IMR-90 (cell line): Measurements from ENCODE around the gene JAKMIP1. TPM values are rescaled to one million over a fixed set of nuclear protein-coding genes. Genes with fewer than 3 reads are reported as not detected.

ENCODE experiments used
- ATAC-seq: fragments of 200-7000 bp; cut with Tn5 transposase; 2 replicates; pipeline ENCODE4 v1.9.1; 2020; ENCODE audit warnings: low read depth, mild to moderate bottlenecking, moderate library complexity
- BruUV-seq: library from RNA; stranded (reverse); fragments of 400-500 nt; replicated peaks from 2 replicates; lab custom pipeline; 2021; lab: Mats Ljungman, UMichigan
- CTCF ChIA-PET: fragments of 300-600 bp; formaldehyde crosslinking; extraction: SDS; loops from one replicate; lab custom pipeline; 2021; ENCODE audit warnings: antibody characterized with exemption; lab: Yijun Ruan, JAX
- POLR2A ChIA-PET: fragments of 300-600 bp; sonication (Branson Sonifier 250); formaldehyde crosslinking; loops from one replicate; lab custom pipeline; 2022; ENCODE audit warnings: antibody characterized with exemption; ENCODE audit not compliant: unreplicated experiment; lab: Charles Lee
- DNase-seq: peaks from one replicate; pipeline ENCODE4 v3.0.0; 2013
- H2AFZ ChIP-seq: replicated peaks from 2 replicates; pipeline ENCODE3; 2013; ENCODE audit warnings: low read length, mild to moderate bottlenecking; ENCODE audit not compliant: poor library complexity
- H2AK5ac ChIP-seq: 2 replicates; pipeline ENCODE4 v1.6.1; 2013; ENCODE audit warnings: low read depth, low read length, inconsistent platforms
- H2AK9ac ChIP-seq: replicated peaks from 2 replicates; pipeline ENCODE3; 2013; ENCODE audit warnings: mild to moderate bottlenecking, low read depth, low read length, moderate library complexity; ENCODE audit not compliant: poor library complexity
- H2BK120ac ChIP-seq: 2 replicates; pipeline ENCODE4 v1.6.1; 2013; ENCODE audit warnings: low read depth, low read length, inconsistent platforms
- H2BK15ac ChIP-seq: 3 replicates; pipeline ENCODE4 v1.6.1; 2013; ENCODE audit warnings: low read depth, low read length, inconsistent platforms
- H2BK20ac ChIP-seq: 2 replicates; pipeline ENCODE4 v1.6.1; 2013; ENCODE audit warnings: low read depth, mild to moderate bottlenecking, inconsistent platforms, low read length, moderate library complexity
- H2BK5ac ChIP-seq: 2 replicates; pipeline ENCODE4 v1.6.1; 2013; ENCODE audit warnings: mild to moderate bottlenecking, low read depth, low read length, inconsistent platforms; ENCODE audit not compliant: poor library complexity, severe bottlenecking
- H3K14ac ChIP-seq: replicated peaks from 2 replicates; pipeline ENCODE4 v1.6.1; 2013; ENCODE audit warnings: low read depth, low read length, inconsistent platforms
- H3K18ac ChIP-seq: 2 replicates; pipeline ENCODE4 v1.6.1; 2013; ENCODE audit warnings: low read depth, low read length, control low read depth
- H3K23ac ChIP-seq: 2 replicates; pipeline ENCODE4 v1.6.1; 2013; ENCODE audit warnings: low read depth, low read length, inconsistent platforms
- H3K27ac ChIP-seq: 2 replicates; pipeline ENCODE4 v1.5.1; 2013; ENCODE audit warnings: mild to moderate bottlenecking, control low read depth, low read length; ENCODE audit not compliant: insufficient read depth
- H3K27me3 ChIP-seq: 2 replicates; pipeline ENCODE4 v1.6.1; 2013; ENCODE audit warnings: low read length; ENCODE audit not compliant: control insufficient read depth, insufficient read depth
- H3K36me3 ChIP-seq: 2 replicates; pipeline ENCODE4 v1.6.1; 2013; ENCODE audit warnings: low read length, mixed read lengths; ENCODE audit not compliant: control insufficient read depth, insufficient read depth
- H3K4ac ChIP-seq: 2 replicates; pipeline ENCODE4 v1.6.1; 2013; ENCODE audit warnings: low read depth, low read length, inconsistent platforms
- H3K4me1 ChIP-seq: 2 replicates; pipeline ENCODE4 v1.6.1; 2013; ENCODE audit warnings: low read length, mixed read lengths; ENCODE audit not compliant: control insufficient read depth, insufficient read depth
- H3K4me2 ChIP-seq: 2 replicates; pipeline ENCODE4 v1.6.1; 2013; ENCODE audit warnings: low read depth, mild to moderate bottlenecking, control low read depth, low read length, moderate library complexity
- H3K4me3 ChIP-seq: 2 replicates; pipeline ENCODE4 v1.5.1; 2013; ENCODE audit warnings: low read depth, mild to moderate bottlenecking, control low read depth, low read length, moderate library complexity; ENCODE audit not compliant: insufficient read depth
- H3K56ac ChIP-seq: 2 replicates; pipeline ENCODE4 v1.6.1; 2013; ENCODE audit warnings: low read length, inconsistent platforms; ENCODE audit not compliant: insufficient read depth; ENCODE audit errors: extremely low read depth
- H3K79me1 ChIP-seq, 2 experiments: 2 replicates each; pipeline ENCODE4 v1.6.1; 2013; ENCODE audit warnings: low read length in 2 of 2, inconsistent platforms in 1 of 2, low read depth in 1 of 2
- H3K9ac ChIP-seq: 2 replicates; pipeline ENCODE4 v1.6.1; 2013; ENCODE audit warnings: low read depth, low read length, control low read depth
- H3K9me1 ChIP-seq: 2 replicates; pipeline ENCODE4 v1.6.1; 2013; ENCODE audit warnings: low read length, inconsistent platforms; ENCODE audit not compliant: insufficient read depth
- H3K9me3 ChIP-seq: 2 replicates; pipeline ENCODE4 v1.6.1; 2013; ENCODE audit warnings: low read length; ENCODE audit not compliant: control insufficient read depth, insufficient read depth
- H4K20me1 ChIP-seq: 2 replicates; pipeline ENCODE4 v1.6.1; 2013; ENCODE audit warnings: low read length, inconsistent platforms; ENCODE audit not compliant: insufficient read depth
- H4K5ac ChIP-seq: 2 replicates; pipeline ENCODE4 v1.6.1; 2013; ENCODE audit warnings: mild to moderate bottlenecking, low read depth, low read length, control low read depth
- H4K8ac ChIP-seq, 2 experiments: 2 replicates each; pipeline ENCODE4 v1.6.1; 2013; ENCODE audit warnings: low read depth in 2 of 2, low read length in 2 of 2, control low read depth in 1 of 2, inconsistent platforms in 1 of 2
- H4K91ac ChIP-seq: 2 replicates; pipeline ENCODE4 v1.6.1; 2013; ENCODE audit warnings: low read depth, low read length, inconsistent platforms; ENCODE audit not compliant: insufficient read depth
- BHLHE40 ChIP-seq: fragments of 150-350 bp; IDR thresholded peaks from 2 replicates; pipeline ENCODE4 v1.6.1; 2016; ENCODE audit warnings: mild to moderate bottlenecking, low read depth, low read length
- CEBPB ChIP-seq: IDR thresholded peaks from 2 replicates; pipeline ENCODE4 v1.6.1; 2012; ENCODE audit warnings: low read depth, low read length, improper control_type of control experiment
- CHD1 ChIP-seq: IDR thresholded peaks from 2 replicates; pipeline ENCODE4 v1.6.1; 2012; ENCODE audit warnings: low read depth, low read length, improper control_type of control experiment
- FOS ChIP-seq: fragments of 150-350 bp; IDR thresholded peaks from 2 replicates; pipeline ENCODE4 v1.6.1; 2016; ENCODE audit warnings: low read depth, low read length
- MAFK ChIP-seq: IDR thresholded peaks from 2 replicates; pipeline ENCODE4 v1.6.1; 2012; ENCODE audit warnings: low read depth, low read length, improper control_type of control experiment
- MXI1 ChIP-seq: IDR thresholded peaks from 2 replicates; pipeline ENCODE4 v1.6.1; 2012; ENCODE audit warnings: low read depth, mild to moderate bottlenecking, low read length, moderate library complexity, borderline replicate concordance
- NFE2L2 ChIP-seq: fragments of 150-350 bp; IDR thresholded peaks from 2 replicates; pipeline ENCODE4 v1.6.1; 2016; ENCODE audit warnings: low read depth, mild to moderate bottlenecking, low read length
- POLR2A ChIP-seq: IDR thresholded peaks from 2 replicates; pipeline ENCODE4 v1.6.1; 2012; ENCODE audit warnings: mild to moderate bottlenecking, low read depth, low read length
- RAD21 ChIP-seq: IDR thresholded peaks from 2 replicates; pipeline ENCODE4 v1.6.1; 2012; ENCODE audit warnings: low read length, improper control_type of control experiment
- RCOR1 ChIP-seq: IDR thresholded peaks from 2 replicates; pipeline ENCODE4 v1.6.1; 2012; ENCODE audit warnings: mild to moderate bottlenecking, low read length, improper control_type of control experiment; ENCODE audit not compliant: insufficient replicate concordance
- RFX5 ChIP-seq: IDR thresholded peaks from 2 replicates; pipeline ENCODE4 v1.8.0; 2012; ENCODE audit warnings: low read depth, mild to moderate bottlenecking, low read length, moderate library complexity
- WGBS, 2 experiments: methylation state at CpG; one replicate each; pipeline versions ENCODE4 v1.1.5 to v1.1.7; 2013; ENCODE audit warnings: missing lambda C conversion rate in 2 of 2; ENCODE audit not compliant: insufficient read length in 1 of 2; ENCODE audit errors: extremely low coverage in 2 of 2; 5-methylcytosine and 5-hydroxymethylcytosine counted together
- dilution Hi-C: fragments of 300-500 bp; cut with HindIII; formaldehyde crosslinking; loops from one replicate; pipeline ENCODE4 v1.14.3; 2018; ENCODE audit warnings: low sequenced_read_pairs; ENCODE audit not compliant: unreplicated experiment
- in situ Hi-C: fragments of 300-500 bp; cut with MboI; formaldehyde crosslinking; loops from 3 replicates; pipeline ENCODE4 v1.14.3; 2019; ENCODE audit warnings: low sequenced_read_pairs, inconsistent platforms, mixed read lengths
- intact Hi-C: fragments of 100-400 bp; cut with micrococcal nuclease; formaldehyde crosslinking; loops from 2 replicates; pipeline ENCODE4 v1.10.0; 2022
- polyA plus RNA-seq, 3 experiments: library from polyadenylated mRNA; depleted of rRNA; stranded (reverse); fragments of >200 nt; gene quantifications; 2 replicates each; pipeline ENCODE4 v1.2.3, GENCODE V29; 2012; ENCODE audit warnings: low replicate concordance in 1 of 3
- total RNA-seq: library from RNA; depleted of rRNA; stranded (reverse); fragments of >200 nt; gene quantifications from 2 replicates; pipeline ENCODE4 v1.2.3, GENCODE V29; 2012
- TF ChIP-seq, protein P1 (sequence below): fragments of 150-350 bp; IDR thresholded peaks from 2 replicates; pipeline ENCODE4 v1.6.1; 2016; ENCODE audit warnings: low read depth, mild to moderate bottlenecking, low read length, moderate library complexity, borderline replicate concordance
- TF ChIP-seq, protein P2 (sequence below): fragments of 150-350 bp; IDR thresholded peaks from 2 replicates; pipeline ENCODE4 v1.6.1; 2017; ENCODE audit warnings: mild to moderate bottlenecking, antibody characterized with exemption, low read length, low read depth

Gene JAKMIP1
- total and polyA plus RNA-seq, 2 of the 4 experiments (the other 2 are of a cell fraction) = not detected

DNA sequence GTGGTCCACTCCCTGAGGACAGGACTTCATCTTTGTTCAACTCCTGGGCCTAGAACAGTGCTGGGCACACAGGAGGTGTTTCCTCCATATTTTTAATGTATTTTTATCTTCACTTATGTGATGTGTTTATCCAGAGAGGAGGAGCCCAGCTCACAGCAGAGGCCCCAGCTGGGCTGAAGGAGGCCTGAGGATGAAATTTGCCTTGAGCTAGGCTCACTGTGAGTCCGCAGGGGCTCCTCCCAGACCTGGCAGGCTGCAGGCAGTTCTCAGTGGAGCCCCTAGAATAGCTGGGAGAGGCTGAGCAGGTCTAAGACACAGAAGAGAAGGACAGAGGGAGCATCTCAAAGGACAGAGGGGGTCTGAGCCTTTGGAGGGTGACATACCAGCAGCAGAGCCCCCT, 208.9 kb downstream of the JAKMIP1 start:
- no CpG with 5 or more reads among the region's 1 CpG for WGBS, 2 experiments
- no peak overlapping the region for H3K18ac ChIP-seq
- dilution Hi-C loops = no loop called here
- H3K79me1 ChIP-seq = no peaks in the 10 kb centered on the region
- H3K4me1 ChIP-seq = no peaks in the 10 kb centered on the region
- no peaks in the 10 kb centered on the region for H3K9me3 ChIP-seq
- H3K36me3 ChIP-seq = no peaks in the 10 kb centered on the region
- H2BK5ac ChIP-seq = no peak overlapping the region
- in situ Hi-C loops = loop anchor here (10.0 kb wide), 1 partner anchor 333 kb away; no protein-coding TSS in a partner anchor
- no peak overlapping the region for H3K9ac ChIP-seq
- H2AK5ac ChIP-seq = no peak overlapping the region
- intact Hi-C loops = no loop called here
- H3K27ac ChIP-seq = no peak overlapping the region
- ChIA-PET CTCF (no interaction called here), POLR2A (no interaction called here)
- no peak overlapping the region for H2BK120ac ChIP-seq
- no peak for DNase-seq
- no peak overlapping the region for H2AFZ ChIP-seq
- H4K20me1 ChIP-seq = no peaks in the 10 kb centered on the region
- TF ChIP-seq RCOR1 (no peak), MXI1 (no peak), CEBPB (no peak), CHD1 (no peak), POLR2A (no peak), MAFK (no peak), RAD21 (no peak), BHLHE40 (no peak), FOS (no peak), NFE2L2 (no peak), RFX5 (no peak)
- TF ChIP-seq, protein P1, sequence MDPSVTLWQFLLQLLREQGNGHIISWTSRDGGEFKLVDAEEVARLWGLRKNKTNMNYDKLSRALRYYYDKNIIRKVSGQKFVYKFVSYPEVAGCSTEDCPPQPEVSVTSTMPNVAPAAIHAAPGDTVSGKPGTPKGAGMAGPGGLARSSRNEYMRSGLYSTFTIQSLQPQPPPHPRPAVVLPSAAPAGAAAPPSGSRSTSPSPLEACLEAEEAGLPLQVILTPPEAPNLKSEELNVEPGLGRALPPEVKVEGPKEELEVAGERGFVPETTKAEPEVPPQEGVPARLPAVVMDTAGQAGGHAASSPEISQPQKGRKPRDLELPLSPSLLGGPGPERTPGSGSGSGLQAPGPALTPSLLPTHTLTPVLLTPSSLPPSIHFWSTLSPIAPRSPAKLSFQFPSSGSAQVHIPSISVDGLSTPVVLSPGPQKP = no peak
- TF ChIP-seq, protein P2, sequence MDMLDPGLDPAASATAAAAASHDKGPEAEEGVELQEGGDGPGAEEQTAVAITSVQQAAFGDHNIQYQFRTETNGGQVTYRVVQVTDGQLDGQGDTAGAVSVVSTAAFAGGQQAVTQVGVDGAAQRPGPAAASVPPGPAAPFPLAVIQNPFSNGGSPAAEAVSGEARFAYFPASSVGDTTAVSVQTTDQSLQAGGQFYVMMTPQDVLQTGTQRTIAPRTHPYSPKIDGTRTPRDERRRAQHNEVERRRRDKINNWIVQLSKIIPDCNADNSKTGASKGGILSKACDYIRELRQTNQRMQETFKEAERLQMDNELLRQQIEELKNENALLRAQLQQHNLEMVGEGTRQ = no peak
- H3K14ac ChIP-seq = no peak overlapping the region
- H2AK9ac ChIP-seq = no peak overlapping the region
- no peak overlapping the region for H2BK15ac ChIP-seq
- no peak overlapping the region for H3K4me3 ChIP-seq
- no peak overlapping the region for H3K4me2 ChIP-seq
- no peaks in the 10 kb centered on the region for H3K9me1 ChIP-seq
- no peak overlapping the region for H4K8ac ChIP-seq
- H3K27me3 ChIP-seq = no peaks in the 10 kb centered on the region; the same call in none of the 2 replicates
- H2BK20ac ChIP-seq = no peak overlapping the region
- no peak overlapping the region for H3K56ac ChIP-seq
- H3K23ac ChIP-seq = no peak overlapping the region
- no peak overlapping the region for H4K5ac ChIP-seq
- H4K91ac ChIP-seq = no peak overlapping the region
- no TSS peak for BruUV-seq
- ATAC-seq = no peak
- no peak overlapping the region for H3K4ac ChIP-seq
